Panc1 (cell line): ENCODE measurements around the gene CNDP1. TPM values are rescaled to one million over a fixed set of nuclear protein-coding genes. Genes with fewer than 3 reads are reported as not detected.

Experiments used
- ATAC-seq: fragments of 200-7000 bp; cut with Tn5 transposase; 2 replicates; pipeline ENCODE4 v1.9.1; 2020; ENCODE audit warnings: mild to moderate bottlenecking, moderate library complexity
- BruUV-seq: library from RNA; stranded (reverse); fragments of 400-500 nt; replicated peaks from 2 replicates; lab custom pipeline; 2021; lab: Mats Ljungman, UMichigan
- CTCF ChIA-PET: fragments of 300-600 bp; sonication (Branson Sonifier 250); formaldehyde crosslinking; loops from one replicate; lab custom pipeline; 2022; ENCODE audit warnings: antibody characterized with exemption; lab: Charles Lee
- POLR2A ChIA-PET: fragments of 300-600 bp; sonication (Branson Sonifier 250); formaldehyde crosslinking; loops from one replicate; lab custom pipeline; 2022; ENCODE audit warnings: antibody characterized with exemption; lab: Charles Lee
- DNase-seq: peaks from one replicate; pipeline ENCODE4 v3.0.0-alpha.2; 2010; ENCODE audit warnings: low read depth, low spot score
- H3K27ac ChIP-seq: 2 replicates; pipeline ENCODE4 v1.5.1; 2011; ENCODE audit warnings: mild to moderate bottlenecking, low read length, inconsistent platforms
- H3K27me3 ChIP-seq: fragments of 200-500 bp; sonication (Bioruptor generic); 2 replicates; pipeline ENCODE4 v1.6.0; 2014; ENCODE audit warnings: low read length, inconsistent platforms; ENCODE audit not compliant: control insufficient read depth, insufficient read depth
- H3K36me3 ChIP-seq: fragments of 200-500 bp; sonication (Bioruptor generic); 2 replicates; pipeline ENCODE4 v1.5.1; 2014; ENCODE audit warnings: inconsistent platforms, mild to moderate bottlenecking, low read length, moderate library complexity; ENCODE audit not compliant: control insufficient read depth, insufficient read depth
- H3K4me1 ChIP-seq: 2 replicates; pipeline ENCODE4 v1.5.1; 2011; ENCODE audit warnings: inconsistent platforms, mild to moderate bottlenecking, low read length, moderate library complexity; ENCODE audit not compliant: control insufficient read depth, insufficient read depth
- H3K4me3 ChIP-seq, 2 experiments: 2 replicates each; pipeline ENCODE4 v1.5.1; 2011 to 2012; ENCODE audit warnings: low read depth in 2 of 2, low read length in 2 of 2, mild to moderate bottlenecking in 2 of 2, inconsistent platforms in 1 of 2, moderate library complexity in 1 of 2
- H3K9me3 ChIP-seq: fragments of 200-500 bp; sonication (Bioruptor generic); 2 replicates; pipeline ENCODE4 v1.5.1; 2014; ENCODE audit warnings: low read depth, mild to moderate bottlenecking, inconsistent platforms, low read length, moderate library complexity; ENCODE audit not compliant: control insufficient read depth, insufficient read depth
- POLR2AphosphoS5 ChIP-seq: IDR thresholded peaks from 2 replicates; pipeline ENCODE4 v1.6.1; 2012; ENCODE audit warnings: mild to moderate bottlenecking, low read depth, low read length, moderate library complexity
- SIN3A ChIP-seq: IDR thresholded peaks from 2 replicates; pipeline ENCODE4 v1.6.1; 2012; ENCODE audit warnings: low read depth, mild to moderate bottlenecking, low read length, moderate library complexity, borderline replicate concordance; ENCODE audit not compliant: insufficient read depth
- TCF7L2 ChIP-seq: IDR thresholded peaks from 2 replicates; pipeline ENCODE4 v1.6.1; 2011; ENCODE audit warnings: mild to moderate bottlenecking, low read depth, low read length, inconsistent platforms
- in situ Hi-C: cut with HindIII; loops from 2 replicates; pipeline ENCODE4 v1.10.0; 2016; ENCODE audit warnings: low sequenced_read_pairs, low pct_unique_long_range_greater_than_20kb
- intact Hi-C: fragments of 100-400 bp; cut with micrococcal nuclease; formaldehyde crosslinking; loops from one replicate; pipeline ENCODE4 v1.10.0; 2022; ENCODE audit not compliant: unreplicated experiment
- total RNA-seq: library from RNA; stranded (reverse); gene quantifications from one replicate; pipeline ENCODE4 v1.2.1, GENCODE V29; 2021; ENCODE audit not compliant: unreplicated experiment
- TF ChIP-seq, protein P1 (sequence below), 2 experiments: IDR thresholded peaks; 2 replicates each; pipeline ENCODE4 v1.6.1; 2011 to 2012; ENCODE audit warnings: low read depth in 2 of 2, control low read depth in 1 of 2, low read length in 1 of 2, mild to moderate bottlenecking in 1 of 2, moderate library complexity in 1 of 2; ENCODE audit not compliant: insufficient read depth in 1 of 2
- TF ChIP-seq, protein P2 (sequence below): fragments of 450-650 bp; IDR thresholded peaks from 2 replicates; pipeline ENCODE4 v1.5.1; 2017; ENCODE audit warnings: mild to moderate bottlenecking

CNDP1 gene
- total RNA-seq, 1 experiment from 2014 or later: not detected

DNA sequence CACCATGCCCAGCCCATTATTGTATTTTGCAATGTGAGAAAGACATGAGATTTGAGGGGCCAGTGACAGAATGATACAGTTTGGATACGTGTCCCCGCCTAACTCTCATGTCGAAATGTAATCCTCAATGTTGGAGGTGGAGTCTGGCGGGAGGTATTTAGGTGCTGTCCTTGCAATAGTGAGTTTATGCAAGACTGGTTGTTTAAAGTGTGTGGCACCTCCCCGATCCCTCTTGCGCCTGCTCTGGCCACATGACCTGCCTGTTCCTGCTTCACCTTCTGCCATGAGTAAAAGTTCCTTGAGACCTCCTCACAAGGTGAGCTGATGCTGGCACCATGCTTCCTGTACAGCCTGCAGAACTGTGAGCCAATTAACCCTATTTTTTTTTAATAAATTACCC, 16.6 kb downstream of the CNDP1 start:
- H3K4me3 ChIP-seq: no peak overlapping the region
- H3K27me3 ChIP-seq: 0 out of 2 replicates have a peak, but pooled peaks cover 4% of the 10 kb centered on the region
- BruUV-seq: no TSS peak
- no peaks in the 10 kb centered on the region for H3K9me3 ChIP-seq
- H3K4me1 ChIP-seq: no peaks in the 10 kb centered on the region
- H3K27ac ChIP-seq: no peak overlapping the region
- ChIA-PET CTCF (interaction anchor here (0.7 kb wide), 2 partner anchors 356 to 665 kb away, joined by 3 to 5 read pairs; no protein-coding TSS in a partner anchor), POLR2A (no interaction called here)
- DNase-seq (no peak), ATAC-seq (no peak)
- intact Hi-C loops (loop anchor here (5.0 kb wide), 1 partner anchor 54 kb away; the partner anchor contains the start of gene CNDP2), in situ Hi-C loops (no loop called here)
- TF ChIP-seq SIN3A: no peak
- TF ChIP-seq POLR2AphosphoS5: no peak
- TF ChIP-seq, protein P1, sequence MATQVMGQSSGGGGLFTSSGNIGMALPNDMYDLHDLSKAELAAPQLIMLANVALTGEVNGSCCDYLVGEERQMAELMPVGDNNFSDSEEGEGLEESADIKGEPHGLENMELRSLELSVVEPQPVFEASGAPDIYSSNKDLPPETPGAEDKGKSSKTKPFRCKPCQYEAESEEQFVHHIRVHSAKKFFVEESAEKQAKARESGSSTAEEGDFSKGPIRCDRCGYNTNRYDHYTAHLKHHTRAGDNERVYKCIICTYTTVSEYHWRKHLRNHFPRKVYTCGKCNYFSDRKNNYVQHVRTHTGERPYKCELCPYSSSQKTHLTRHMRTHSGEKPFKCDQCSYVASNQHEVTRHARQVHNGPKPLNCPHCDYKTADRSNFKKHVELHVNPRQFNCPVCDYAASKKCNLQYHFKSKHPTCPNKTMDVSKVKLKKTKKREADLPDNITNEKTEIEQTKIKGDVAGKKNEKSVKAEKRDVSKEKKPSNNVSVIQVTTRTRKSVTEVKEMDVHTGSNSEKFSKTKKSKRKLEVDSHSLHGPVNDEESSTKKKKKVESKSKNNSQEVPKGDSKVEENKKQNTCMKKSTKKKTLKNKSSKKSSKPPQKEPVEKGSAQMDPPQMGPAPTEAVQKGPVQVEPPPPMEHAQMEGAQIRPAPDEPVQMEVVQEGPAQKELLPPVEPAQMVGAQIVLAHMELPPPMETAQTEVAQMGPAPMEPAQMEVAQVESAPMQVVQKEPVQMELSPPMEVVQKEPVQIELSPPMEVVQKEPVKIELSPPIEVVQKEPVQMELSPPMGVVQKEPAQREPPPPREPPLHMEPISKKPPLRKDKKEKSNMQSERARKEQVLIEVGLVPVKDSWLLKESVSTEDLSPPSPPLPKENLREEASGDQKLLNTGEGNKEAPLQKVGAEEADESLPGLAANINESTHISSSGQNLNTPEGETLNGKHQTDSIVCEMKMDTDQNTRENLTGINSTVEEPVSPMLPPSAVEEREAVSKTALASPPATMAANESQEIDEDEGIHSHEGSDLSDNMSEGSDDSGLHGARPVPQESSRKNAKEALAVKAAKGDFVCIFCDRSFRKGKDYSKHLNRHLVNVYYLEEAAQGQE (IDR thresholded peaks at IDR 0.05; ENCODE audit: insufficient read depth in 1 of 2, low read depth in 2 of 2, low read length in 1 of 2): no peak
- TF ChIP-seq TCF7L2: no peak
- TF ChIP-seq, protein P2, sequence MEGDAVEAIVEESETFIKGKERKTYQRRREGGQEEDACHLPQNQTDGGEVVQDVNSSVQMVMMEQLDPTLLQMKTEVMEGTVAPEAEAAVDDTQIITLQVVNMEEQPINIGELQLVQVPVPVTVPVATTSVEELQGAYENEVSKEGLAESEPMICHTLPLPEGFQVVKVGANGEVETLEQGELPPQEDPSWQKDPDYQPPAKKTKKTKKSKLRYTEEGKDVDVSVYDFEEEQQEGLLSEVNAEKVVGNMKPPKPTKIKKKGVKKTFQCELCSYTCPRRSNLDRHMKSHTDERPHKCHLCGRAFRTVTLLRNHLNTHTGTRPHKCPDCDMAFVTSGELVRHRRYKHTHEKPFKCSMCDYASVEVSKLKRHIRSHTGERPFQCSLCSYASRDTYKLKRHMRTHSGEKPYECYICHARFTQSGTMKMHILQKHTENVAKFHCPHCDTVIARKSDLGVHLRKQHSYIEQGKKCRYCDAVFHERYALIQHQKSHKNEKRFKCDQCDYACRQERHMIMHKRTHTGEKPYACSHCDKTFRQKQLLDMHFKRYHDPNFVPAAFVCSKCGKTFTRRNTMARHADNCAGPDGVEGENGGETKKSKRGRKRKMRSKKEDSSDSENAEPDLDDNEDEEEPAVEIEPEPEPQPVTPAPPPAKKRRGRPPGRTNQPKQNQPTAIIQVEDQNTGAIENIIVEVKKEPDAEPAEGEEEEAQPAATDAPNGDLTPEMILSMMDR: no peak
- H3K36me3 ChIP-seq: no peaks in the 10 kb centered on the region

DNA sequence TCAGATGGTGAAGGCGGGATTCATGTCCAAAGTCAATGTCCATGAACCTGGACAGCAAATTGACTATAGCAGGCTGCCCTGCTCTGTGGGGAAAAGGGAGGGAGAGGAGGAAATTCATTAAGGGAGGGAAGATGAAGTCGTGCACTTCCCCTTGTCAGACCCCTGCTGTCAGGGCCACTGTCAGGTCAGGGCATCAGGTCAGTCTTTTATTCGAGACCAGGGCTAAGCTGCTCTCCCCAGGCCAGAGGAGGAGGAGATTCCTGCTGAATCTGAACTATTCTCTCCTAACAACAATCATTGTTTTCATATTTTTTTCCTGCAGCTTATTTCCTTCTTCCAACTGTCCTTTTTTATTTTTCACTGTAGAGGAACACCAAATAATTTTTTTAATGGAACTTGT, 17.2 kb downstream of the CNDP1 start:
- Histone ChIP-seq H3K9me3 (no peaks in the 10 kb centered on the region), H3K4me3 (no peak overlapping the region), H3K27ac (no peak overlapping the region), H3K36me3 (no peaks in the 10 kb centered on the region), H3K4me1 (no peaks in the 10 kb centered on the region), H3K27me3 (0 out of 2 replicates have a peak, but pooled peaks cover 4% of the 10 kb centered on the region)
- POLR2A ChIA-PET: interaction anchor here (0.6 kb wide), 1 partner anchor 1251 kb away, joined by 7 read pairs; no protein-coding TSS in a partner anchor
- ATAC-seq: no peak
- in situ Hi-C loops: no loop called here
- TF ChIP-seq TCF7L2: no peak
- TF ChIP-seq, protein P1 (IDR thresholded peaks at IDR 0.05; ENCODE audit: insufficient read depth in 1 of 2, low read depth in 2 of 2, low read length in 1 of 2): no peak
- TF ChIP-seq POLR2AphosphoS5: no peak
- TF ChIP-seq, protein P2: no peak
- no peak for TF ChIP-seq SIN3A
- intact Hi-C loops: loop anchor here (5.0 kb wide), 1 partner anchor 54 kb away; the partner anchor contains the start of gene CNDP2
- CTCF ChIA-PET: interaction anchor here (0.6 to 1.4 kb wide), 16 partner anchors 9 to 1449 kb away, joined by 3 to 27 read pairs (median 5); partner anchors contain the start of gene CNDP2
- BruUV-seq: no TSS peak
- DNase-seq: no peak
